GM19023 (cell line): Measurements from ENCODE around the gene CHCHD6.

Experiments
- ATAC-seq: cut with Tn5 transposase; IDR thresholded peaks from one replicate; pipeline ENCODE4 v1.9.1; 2021; ENCODE audit warnings: mild to moderate bottlenecking, moderate library complexity; ENCODE audit not compliant: unreplicated experiment

The CHCHD6 gene

DNA sequence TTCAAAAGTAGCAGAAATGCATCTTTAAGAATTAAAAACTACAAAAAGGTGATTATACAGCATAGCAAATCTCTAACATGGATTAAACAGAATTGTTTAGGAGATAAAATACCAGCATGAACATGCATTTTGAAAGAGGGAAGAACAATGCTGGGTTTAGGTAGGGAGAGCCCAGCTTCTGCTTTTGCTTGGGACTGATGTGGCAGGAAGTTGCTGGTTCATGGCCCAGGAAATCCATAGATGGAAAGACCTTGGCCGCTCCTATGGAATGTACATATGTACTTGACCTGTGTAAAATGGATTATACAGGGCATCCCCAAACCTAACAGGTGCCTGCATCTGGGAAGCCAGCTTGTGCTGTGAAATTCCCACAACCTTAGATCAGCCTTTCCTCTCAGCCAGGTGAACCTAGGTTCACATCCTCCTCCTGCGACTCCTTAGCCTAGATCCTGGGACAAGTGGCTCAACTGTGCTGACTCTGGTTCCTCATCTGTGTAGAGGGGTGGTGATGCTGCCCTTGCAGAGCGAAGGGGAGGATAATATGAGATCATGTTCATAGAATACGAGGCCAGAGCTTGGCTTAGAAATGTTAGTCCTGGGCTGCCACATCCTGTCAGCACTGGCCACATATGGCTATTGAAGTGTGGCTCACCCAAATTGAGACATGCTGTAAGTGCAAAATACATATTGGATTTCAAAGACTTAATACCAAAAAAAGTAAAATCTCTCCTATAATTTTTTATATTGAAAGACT lies 231.9 kb downstream of the CHCHD6 start:
- ATAC-seq = no peak

DNA sequence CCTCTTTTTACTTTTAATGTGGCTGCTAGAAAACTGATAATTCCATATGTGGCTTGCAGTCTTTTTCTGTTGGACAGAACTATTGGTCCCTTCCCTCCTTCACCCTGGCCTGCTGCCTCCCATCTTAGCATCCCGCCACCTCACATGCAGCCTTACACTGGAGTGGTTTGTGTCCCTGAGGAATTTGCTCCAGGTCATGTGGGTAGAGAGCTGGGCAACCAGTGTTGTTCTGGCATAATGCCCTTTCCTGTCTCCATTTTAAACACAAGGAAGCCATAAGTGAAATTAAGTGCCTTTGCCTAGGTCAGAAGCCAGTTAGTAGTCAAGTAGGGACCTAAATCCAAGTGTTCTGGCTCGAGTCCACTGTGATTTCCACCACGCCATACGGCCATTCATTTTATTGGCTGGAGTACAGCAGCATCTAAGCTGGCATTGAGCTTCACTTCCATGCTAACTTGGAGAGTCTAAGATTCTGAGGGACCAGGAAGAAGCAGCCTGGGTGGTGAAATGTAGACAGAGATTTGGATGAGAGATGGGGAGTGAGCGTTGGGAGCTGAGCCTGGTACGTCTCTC lies 232.9 kb downstream of the CHCHD6 start:
- ATAC-seq = no peak

DNA sequence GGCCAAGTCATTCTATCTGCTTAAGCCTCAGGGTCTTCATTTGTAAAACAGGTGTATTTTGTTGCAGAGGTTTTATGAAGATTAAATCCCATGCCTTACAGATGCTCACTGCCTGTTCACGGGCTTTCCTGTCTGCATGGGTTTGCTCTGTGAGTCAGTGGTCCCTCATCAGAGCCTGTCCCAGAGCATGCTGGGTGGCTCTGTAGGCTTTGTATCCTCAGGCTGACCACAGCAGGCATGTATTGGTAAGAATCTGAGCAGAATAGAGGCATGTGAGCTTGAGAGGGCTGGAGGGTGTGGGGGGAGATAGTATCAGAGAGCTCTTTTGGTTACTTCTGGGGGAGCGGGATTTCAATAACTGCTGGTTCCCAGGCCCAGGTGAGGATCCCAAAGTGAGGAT lies 233.5 kb downstream of the CHCHD6 start:
- ATAC-seq = no peak

DNA sequence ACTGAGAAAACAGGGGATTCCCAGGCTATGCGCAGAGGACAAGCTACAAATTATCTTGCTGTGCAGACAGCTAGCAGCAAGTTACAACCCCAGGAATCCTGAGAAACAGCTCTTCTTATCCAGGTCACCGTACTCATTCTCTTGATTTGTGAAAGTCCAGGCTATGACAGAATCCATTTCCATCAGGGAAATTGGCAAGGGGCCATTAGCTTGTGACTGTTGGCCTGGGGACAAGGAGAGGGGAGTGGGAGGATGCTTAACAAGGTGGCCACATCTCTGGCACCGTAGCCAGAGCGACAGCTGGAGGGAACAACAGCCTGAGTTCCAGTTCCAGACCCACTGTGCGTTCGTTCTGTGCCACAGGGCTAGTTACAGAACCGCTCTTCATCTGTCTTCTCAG lies 233.9 kb downstream of the CHCHD6 start:
- no peak for ATAC-seq

DNA sequence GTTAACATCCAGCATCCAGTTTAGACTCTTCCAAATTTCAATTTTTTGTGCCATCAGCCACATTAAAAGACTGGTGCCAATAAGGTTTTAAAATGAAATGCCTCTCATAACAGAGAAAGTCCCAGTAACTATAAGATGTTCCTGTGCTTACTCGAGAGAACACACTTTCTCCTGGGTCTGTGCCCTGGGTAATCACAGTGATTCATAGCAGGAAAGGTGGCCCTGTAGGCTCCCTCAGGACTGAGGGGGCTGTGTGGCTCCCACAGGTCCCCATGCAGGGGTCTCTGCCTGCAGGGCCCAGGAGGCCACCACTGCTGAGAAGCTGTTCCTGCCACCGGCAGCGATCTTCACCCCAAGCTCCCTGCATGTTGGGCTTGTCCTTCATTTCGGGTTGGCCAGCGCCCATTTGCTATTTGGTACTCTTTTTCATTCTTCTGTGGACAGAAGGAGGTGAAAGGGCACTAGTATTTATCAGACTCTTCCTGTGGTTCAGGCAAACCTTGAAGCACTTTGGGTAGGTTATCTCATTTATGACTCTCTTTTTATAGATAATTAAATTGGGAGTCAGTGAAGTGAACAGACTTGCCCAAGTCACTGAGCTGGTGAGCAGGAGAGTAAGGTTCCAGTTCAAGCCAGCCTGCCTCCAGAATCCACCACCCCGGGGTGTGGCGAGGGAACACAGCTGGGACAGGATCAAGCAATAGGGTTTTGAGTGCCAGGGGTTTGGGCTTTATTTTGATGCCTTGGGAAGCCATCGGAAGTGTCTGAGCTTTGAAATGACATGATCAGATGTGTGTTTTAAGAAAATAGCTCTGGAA lies 234.7 kb downstream of the CHCHD6 start:
- ATAC-seq = no peak

DNA sequence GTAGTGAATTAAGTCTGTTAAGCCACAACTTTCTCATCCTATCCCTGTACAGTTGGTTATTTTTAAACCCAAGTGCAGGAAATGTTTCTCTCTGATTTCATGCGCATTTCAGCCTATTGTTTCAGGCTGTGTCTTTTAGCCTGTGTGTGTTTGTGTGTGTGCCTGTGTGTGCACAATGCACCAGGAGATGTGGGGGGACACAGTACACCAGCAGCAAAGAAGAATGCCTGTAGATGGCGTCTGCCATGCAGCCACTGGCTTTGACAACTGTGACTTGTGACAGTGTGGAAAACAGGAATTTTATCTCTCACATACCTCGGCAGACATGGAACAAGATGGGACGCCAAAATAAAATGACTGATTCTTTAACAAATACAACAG lies 235.3 kb downstream of the CHCHD6 start:
- ATAC-seq = no peak

DNA sequence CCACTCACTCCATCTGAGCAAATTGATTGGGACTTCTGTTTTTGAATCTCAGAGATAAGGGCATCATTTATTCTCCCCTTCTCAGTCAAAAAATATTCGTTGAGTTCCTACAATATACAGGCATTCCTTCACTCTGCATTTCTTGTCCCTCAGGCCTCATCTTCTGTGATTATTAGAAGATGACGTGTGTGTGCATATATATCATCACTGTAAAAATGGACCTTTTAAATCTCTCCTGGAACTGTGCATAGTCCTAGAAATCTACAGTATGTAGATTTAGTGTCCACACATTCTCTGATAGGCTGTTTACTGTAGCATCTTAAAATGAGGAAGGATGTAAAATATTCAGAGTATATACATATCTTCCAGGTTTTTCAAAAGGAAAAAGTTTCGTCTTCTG lies 235.7 kb downstream of the CHCHD6 start:
- ATAC-seq = no peak

DNA sequence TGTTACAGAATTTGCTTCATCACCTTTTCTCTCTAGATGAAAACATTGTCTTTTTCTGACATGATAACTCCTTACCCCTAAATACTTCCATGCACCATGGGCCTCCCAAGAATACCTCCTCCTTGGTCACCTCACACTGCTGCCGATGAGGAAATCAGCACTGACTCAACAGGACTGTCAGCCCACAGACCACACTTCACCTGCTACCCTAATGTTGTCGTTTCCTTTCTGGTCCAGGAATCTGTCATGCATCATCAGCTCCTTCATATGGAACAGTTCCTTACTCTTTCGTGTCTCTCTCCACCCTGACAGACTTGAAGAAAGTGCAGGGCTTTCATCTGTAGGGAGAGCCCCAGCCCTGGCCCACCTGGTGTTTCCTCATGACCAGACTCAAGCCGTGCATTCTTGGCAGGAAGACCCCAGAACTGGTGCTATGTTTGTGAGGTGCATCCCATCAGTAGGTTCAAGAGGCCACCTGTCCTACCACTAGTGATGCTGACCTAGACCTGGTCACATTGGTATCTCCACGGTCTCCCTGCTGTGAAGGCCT lies 237.8 kb downstream of the CHCHD6 start:
- ATAC-seq = no peak

DNA sequence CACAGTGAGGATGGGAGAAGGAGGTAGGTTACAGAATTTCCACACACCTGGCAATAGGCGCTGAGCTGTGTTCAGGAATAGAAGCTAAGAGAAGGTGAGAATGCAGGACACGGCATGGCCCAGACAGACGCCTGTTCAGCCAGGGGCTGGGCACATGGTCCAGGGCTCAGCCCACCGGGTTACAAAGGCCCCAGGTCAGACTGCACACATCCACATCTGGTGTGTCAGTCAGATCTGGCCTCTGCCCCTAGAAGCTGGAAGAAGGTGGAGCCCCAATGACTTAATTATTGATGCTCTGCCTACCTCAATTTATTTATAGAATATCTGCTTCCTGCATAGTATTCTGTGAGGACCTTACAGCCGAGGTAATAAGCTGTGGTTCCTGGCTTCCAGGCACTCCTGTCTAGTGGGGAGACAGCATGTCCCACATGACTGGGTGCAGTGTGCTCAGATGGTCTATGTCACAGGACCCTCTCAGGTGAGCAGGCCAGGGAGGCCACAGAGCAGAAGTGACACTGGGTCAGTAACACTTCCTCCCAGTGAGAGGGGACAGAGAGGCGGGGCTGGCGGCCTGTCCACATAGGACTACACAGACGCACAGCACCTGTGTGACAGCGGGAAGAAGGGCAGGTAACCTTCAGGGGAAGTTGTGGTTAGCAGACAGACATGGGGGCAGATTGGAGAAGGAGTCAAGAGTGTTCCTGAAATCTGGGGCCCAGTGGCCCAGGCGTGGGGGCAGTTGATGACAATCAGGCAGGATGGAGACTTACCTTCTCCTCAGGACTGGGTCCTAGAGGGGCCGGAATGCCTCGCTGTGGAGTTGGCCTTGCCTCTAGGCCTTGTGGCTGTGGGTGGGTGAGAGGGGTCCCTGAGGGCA lies 240.3 kb downstream of the CHCHD6 start:
- no peak for ATAC-seq

DNA sequence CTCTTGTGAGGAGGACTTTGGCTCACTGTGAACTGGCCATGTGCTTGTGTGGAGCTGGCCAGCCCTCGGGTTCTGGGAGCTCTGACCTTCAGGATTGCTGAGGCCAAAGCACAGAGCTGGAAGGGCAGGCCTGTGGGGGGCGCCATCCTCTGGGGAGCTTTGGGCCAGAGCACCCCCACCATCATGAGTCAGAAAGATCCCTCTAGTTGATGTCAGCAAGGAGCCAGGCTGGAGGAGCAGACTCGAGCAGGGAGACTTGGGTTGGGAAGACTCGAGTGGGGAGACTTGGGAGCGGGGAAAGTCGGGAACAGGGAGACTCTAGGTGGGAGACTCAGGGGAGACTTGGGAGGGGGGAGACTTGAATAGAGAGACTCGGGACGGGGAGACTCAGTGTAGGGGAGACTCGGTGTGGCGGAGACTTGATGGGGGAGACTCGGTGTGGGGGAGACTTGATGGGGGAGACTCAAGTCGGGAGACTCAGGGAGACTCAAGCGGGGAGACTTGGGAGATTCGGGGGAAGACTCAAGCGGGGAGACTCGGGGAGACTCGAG lies 241.2 kb downstream of the CHCHD6 start:
- no peak for ATAC-seq

DNA sequence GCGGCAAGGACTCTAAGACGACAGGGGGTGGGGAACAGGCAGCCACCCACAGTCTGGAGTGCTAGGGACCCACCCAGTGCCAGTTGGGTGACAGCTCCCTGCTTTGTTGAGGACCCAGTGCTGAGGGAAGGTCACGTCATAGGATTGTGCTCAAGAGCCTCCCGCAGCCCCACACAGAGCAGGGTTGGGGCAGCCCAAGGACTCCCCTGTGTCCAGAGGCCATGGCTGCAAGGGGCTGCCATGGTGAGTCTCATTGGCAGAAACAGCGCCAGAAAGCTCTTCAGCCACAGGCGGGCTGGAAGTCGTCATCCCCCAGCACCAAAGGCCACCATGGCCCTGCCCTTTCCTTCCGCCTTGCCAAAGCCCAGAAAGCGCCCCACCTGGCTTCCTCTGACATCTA lies 241.9 kb downstream of the CHCHD6 start:
- ATAC-seq = no peak

DNA sequence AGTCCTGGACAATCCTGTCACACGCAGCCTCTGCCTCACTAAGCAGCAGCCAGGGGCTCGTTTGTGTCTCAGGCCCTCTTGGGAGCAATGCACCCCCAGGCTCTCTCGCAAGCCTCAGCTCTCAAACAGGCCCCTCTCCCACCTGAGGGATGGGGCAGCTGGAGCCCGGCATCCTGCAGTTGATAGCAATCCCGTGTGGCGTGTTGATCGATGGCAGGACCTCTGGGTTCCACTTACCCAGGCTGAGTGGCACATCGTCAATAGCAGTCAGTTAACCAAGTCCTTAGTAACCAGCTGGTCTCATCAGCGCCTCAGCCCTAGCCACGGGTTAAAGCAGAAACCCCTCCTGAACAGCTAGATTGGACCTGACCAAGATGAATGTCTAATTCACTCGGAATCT lies 242.4 kb downstream of the CHCHD6 start:
- no peak for ATAC-seq

DNA sequence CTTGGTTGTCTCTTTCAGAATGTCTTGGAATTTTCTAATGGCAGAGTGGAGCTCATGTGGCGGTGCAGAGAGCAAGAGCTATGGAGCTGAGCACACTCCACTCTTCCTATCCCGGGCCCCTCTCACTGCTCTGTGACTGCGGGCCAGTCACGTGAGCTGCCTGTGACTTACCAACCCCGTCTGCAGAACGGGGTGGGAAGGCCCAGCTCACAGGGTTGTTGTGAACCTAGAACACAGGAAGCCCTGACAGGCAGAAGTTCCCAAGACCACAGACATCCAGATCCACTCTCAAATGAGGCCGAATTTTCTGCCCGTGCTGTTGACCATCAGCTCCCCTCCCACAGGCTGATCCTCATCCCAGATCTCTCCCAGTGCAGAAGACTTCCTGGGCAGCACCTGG lies 243.4 kb downstream of the CHCHD6 start:
- no peak for ATAC-seq

DNA sequence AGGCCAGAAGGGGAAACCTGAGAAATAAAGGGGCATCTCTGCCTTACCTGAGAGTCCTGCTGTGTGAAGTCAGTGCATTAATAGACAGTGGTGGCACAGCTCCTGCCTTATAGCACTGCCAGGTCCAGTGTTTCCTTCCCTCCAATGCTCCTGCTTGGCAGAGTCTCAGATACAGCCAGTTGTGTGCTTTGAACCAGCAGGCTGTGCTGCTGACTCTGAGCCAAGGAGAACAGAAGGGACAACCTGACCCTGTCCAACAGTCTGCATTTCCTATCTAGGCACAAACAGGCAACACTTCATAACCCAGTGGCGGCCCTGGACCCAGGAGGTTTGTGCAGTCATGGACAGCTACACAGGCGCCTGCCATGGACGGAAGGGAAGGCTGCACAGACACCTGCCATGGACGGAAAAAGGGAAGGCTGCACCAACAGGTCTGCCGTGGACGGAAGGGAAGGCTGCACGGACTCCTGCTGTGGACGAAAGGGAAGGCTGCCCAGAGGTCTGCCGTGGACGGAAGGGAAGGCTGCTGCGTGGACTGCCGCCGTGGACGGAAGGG lies 245.0 kb downstream of the CHCHD6 start:
- ATAC-seq = no peak

DNA sequence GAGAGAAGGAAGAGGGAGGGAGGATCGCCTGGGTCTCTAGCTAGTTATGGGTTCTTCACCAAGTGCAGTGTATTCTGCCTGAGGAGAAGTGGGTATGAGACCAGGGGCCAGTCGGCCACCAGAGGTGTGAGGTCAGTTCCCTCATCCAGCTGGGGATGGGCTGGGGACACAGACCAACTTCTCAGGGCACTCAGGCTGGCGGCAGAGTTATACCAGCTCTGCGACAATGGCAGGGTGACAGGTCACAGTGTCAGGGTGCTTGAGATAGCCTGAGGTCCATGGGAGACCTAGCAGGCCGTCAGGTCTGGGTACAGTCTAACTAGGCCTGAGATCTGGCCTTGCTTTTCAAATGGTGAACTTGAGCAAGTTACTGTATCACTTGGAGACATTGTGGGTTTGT lies 247.5 kb downstream of the CHCHD6 start:
- ATAC-seq = no peak

DNA sequence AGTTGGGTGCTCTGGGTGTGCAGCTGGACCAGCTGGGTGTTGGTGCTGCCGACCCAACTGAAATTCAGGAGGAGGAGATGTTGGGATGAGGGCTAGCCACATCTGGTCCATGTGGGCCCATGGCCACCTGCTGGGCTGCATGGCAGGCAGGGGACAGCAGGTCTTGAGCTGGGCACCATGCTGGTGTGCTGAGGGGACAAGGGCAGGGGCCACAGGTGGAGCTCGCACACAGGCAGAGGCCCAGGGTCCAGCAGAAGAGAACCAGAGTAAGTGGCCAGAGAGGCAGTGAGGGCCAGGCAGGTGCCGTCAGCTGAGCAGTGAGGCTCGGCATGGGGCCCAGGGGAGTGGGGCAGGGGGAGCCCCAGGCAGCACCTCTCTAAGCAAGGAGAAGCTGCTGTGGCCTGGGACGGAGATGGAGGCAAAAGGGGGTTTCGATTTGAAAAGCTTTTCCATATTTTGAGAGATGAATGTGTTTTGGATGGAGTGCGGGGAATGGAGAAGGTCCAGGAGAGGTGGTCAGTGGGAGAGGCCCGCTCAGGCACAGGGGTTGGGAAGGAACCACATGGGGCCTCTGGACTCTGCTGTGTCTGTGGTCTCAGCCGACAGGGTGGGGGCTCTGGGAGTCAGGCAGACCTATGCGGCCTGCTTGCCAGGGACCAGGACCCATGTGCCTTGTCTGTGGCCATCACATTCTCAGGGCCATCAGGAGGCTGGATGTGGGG lies 248.4 kb downstream of the CHCHD6 start:
- no peak for ATAC-seq

DNA sequence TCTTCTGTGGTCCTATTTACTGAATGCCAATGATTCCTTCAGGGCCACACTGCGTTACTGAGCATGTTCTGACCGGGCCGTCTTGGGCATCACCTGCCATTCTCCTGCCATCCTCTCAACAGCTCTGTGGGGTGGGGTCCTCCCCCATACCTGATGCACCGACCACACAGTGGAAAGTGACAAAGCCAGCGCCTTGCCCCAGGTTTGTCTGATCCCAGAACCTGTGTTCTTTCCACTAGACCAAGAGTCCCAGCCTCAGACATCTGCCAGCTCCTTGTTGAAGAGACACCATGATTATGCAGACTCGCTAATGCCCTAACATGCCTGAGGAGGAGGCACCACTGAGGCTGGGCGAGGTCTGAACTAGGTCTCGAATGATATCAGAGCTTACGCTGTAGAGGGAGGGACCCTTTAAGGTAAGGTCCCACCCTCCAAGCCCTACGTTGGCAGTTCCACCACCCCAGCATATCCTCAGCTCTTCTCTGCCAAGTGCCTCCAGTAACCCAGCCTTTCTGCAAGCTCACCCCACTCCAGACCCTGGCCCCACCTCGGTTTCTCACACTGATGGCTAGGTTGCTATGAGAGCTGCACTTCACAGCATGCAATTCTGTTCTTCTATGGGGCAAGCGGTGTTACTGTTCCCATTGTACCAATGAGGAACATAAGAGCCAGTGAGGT lies 249.1 kb downstream of the CHCHD6 start:
- no peak for ATAC-seq

DNA sequence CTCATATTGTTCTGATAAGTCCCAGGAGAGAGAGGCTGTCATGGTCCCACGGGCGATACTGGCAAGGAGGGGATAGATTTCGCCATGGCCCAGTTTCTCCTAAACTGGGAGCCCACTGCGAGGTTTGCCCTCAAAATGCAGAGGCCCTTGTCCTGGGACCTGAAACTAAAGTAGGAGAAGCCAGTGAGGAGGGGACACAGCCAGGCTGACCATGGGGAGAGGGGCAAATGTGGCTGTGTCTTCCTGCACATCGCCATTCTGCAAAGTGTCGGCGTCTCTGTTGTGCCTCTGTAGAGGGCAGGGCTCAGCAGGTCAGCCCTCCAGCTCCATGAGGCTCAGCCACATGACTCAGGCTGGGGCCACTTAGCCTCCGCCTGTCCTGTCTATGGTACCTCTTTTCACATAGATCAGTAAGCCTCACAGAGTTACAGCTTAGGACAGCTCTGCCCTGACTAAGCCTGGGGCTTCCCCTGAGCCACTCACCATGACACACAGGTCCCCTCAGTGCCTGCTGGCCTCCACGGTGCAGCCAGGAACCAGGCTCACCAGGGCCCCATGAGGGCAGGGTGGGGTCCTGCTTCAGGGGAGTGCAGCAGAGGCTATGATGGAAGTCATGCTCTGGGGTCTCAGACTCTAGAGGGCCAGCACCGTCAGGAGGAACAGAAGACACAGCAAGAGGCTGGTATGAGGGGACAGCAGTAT lies 250.3 kb downstream of the CHCHD6 start:
- ATAC-seq = peak; percentile 81
